ENCODE data around the gene BTBD9.

GRCh38 chr6:38518511-38519304 is 121.0 kb downstream of the BTBD9 start:
- TF ChIP-seq CTCF (IDR thresholded peaks at IDR 0.05 in 4 of 5, conservative IDR thresholded peaks at IDR 0.05 in 1 of 5) (no peak), POLR2A (IDR thresholded peaks at IDR 0.05) (no peak)
